Colon (tissue), 2 donors: ENCODE data around the gene CTNNBL1.

ENCODE experiments used
- FAIRE-seq: peaks from 2 replicates; lab custom pipeline; 2012; peaks lifted over from hg19 to GRCh38; lab: Jason Lieb, UNC
- donor health status: control.
- donor health status: control.

CTNNBL1 gene

GRCh38 chr20:37901654-37902503, 208.0 kb downstream of the CTNNBL1 start:
- no peak for FAIRE-seq

- no peak for FAIRE-seq
Observed at GRCh38 chr20:37902504-37903313, 208.9 kb downstream of the CTNNBL1 start, which contains the start of gene VSTM2L. VSTM2L (plus strand) TSS chr20:37903127; CDS start chr20:37903351, 224 bp downstream.

- no peak for FAIRE-seq
Observed at GRCh38 chr20:37903317-37904007, 209.6 kb downstream of the CTNNBL1 start.

- FAIRE-seq, result no peak
Observed at GRCh38 chr20:37904008-37904642, 210.3 kb downstream of the CTNNBL1 start.

GRCh38 chr20:37904845-37905373, 211.1 kb downstream of the CTNNBL1 start:
- no peak for FAIRE-seq

- FAIRE-seq, result no peak
Observed at GRCh38 chr20:37905671-37906613, 212.1 kb downstream of the CTNNBL1 start.

- no peak for FAIRE-seq
Observed at GRCh38 chr20:37907330-37907676, 213.5 kb downstream of the CTNNBL1 start.

GRCh38 chr20:37907677-37908401, 214.0 kb downstream of the CTNNBL1 start:
- no peak for FAIRE-seq

- no peak for FAIRE-seq
Observed at GRCh38 chr20:37911261-37911660, 217.4 kb downstream of the CTNNBL1 start.

- no peak for FAIRE-seq
Observed at GRCh38 chr20:37911838-37912281, 218.0 kb downstream of the CTNNBL1 start.

GRCh38 chr20:37912874-37913273, 219.0 kb downstream of the CTNNBL1 start:
- no peak for FAIRE-seq

- no peak for FAIRE-seq
Observed at GRCh38 chr20:37913567-37914366, 219.9 kb downstream of the CTNNBL1 start.

GRCh38 chr20:37914367-37914671, 220.5 kb downstream of the CTNNBL1 start:
- FAIRE-seq, result no peak

GRCh38 chr20:37914672-37915433, 221.0 kb downstream of the CTNNBL1 start:
- FAIRE-seq, result no peak

- FAIRE-seq, result no peak
Observed at GRCh38 chr20:37915434-37915787, 221.6 kb downstream of the CTNNBL1 start.

GRCh38 chr20:37915800-37916570, 222.2 kb downstream of the CTNNBL1 start:
- no peak for FAIRE-seq

GRCh38 chr20:37917461-37917860, 223.6 kb downstream of the CTNNBL1 start:
- FAIRE-seq, result no peak

- no peak for FAIRE-seq
Observed at GRCh38 chr20:37918035-37918434, 224.2 kb downstream of the CTNNBL1 start.
